ENCODE data around the gene ITGB8.

ITGB8 gene

DNA sequence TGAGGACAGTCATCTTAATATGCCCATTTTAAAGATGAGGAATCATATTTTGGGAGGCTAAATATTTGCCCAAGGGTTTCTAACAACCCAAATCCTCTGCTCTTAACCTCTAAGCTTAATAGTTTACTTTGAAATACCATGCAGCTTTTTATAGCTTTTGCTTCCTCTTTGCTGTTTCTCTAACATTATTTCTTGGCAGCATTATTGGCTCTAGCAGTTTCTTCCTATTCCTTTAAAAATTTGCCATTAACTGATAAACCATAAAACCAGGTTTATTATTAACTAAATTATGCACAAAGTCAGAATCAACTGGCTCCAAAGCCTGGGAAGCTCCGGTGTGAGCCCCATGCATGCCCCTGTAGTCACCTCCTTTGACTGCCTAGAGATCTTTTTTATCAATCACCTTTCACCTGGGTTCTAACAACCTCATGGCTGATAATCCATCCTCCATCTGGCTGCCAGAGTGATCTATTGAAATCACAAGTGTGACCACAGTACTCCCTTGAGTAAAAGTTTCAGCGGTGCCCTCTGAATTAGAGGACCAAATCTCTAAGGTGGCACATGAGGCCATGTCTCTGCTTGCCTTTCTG is 62.4 kb downstream of the ITGB8 start:
- DNase-seq: peak; percentile 16
- TF ChIP-seq, protein P1, sequence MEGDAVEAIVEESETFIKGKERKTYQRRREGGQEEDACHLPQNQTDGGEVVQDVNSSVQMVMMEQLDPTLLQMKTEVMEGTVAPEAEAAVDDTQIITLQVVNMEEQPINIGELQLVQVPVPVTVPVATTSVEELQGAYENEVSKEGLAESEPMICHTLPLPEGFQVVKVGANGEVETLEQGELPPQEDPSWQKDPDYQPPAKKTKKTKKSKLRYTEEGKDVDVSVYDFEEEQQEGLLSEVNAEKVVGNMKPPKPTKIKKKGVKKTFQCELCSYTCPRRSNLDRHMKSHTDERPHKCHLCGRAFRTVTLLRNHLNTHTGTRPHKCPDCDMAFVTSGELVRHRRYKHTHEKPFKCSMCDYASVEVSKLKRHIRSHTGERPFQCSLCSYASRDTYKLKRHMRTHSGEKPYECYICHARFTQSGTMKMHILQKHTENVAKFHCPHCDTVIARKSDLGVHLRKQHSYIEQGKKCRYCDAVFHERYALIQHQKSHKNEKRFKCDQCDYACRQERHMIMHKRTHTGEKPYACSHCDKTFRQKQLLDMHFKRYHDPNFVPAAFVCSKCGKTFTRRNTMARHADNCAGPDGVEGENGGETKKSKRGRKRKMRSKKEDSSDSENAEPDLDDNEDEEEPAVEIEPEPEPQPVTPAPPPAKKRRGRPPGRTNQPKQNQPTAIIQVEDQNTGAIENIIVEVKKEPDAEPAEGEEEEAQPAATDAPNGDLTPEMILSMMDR (IDR thresholded peaks at IDR 0.05; ENCODE audit: low read depth, low read length): no peak
- Histone ChIP-seq H3K27ac (no peak overlapping the region), H3K4me3 (ENCODE audit: low read depth, low read length) (no peak overlapping the region), H3K9me3 (ENCODE audit: severe bottlenecking) (no peaks in the 10 kb centered on the region), H3K36me3 (peaks cover 8% of the 10 kb centered on the region), H3K27me3 (ENCODE audit: insufficient read depth, low read depth, severe bottlenecking) (no peaks in the 10 kb centered on the region)

GRCh38 chr7:20393616-20394015 is 62.9 kb downstream of the ITGB8 start:
- H3K9me3 ChIP-seq (ENCODE audit: severe bottlenecking): no peaks in the 10 kb centered on the region
- H3K27me3 ChIP-seq (ENCODE audit: insufficient read depth, low read depth, severe bottlenecking): no peaks in the 10 kb centered on the region
- TF ChIP-seq, protein P1 (IDR thresholded peaks at IDR 0.05; ENCODE audit: low read depth, low read length): no peak
- DNase-seq: no peak
- H3K4me3 ChIP-seq (ENCODE audit: low read depth, low read length): no peak overlapping the region
- H3K36me3 ChIP-seq: peaks cover 8% of the 10 kb centered on the region
- H3K27ac ChIP-seq: no peak overlapping the region

DNA sequence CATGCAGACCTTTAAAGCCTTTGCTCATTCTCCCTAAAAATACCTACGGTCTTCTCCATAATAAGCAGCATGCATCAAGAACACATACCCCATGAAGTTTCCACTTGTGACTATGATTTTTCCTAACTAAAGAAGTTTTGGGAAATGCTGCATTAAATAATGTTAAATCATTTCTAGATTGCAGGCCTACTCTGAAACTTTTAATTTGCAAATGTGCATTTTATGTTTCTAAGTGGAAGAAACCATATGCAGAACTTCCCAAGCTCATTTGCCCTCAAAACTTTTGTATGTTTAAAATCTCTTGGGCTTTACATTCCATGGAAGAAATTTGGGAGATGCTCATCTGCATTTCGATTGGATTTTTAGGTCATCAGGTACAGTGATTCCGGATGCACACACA is 63.6 kb downstream of the ITGB8 start:
- Histone ChIP-seq H3K36me3 (peaks cover 8% of the 10 kb centered on the region), H3K4me3 (ENCODE audit: low read depth, low read length) (no peak overlapping the region), H3K27me3 (ENCODE audit: insufficient read depth, low read depth, severe bottlenecking) (no peaks in the 10 kb centered on the region), H3K9me3 (ENCODE audit: severe bottlenecking) (no peaks in the 10 kb centered on the region), H3K27ac (no peak overlapping the region)
- TF ChIP-seq, protein P1 (IDR thresholded peaks at IDR 0.05; ENCODE audit: low read depth, low read length): no peak
- DNase-seq: no peak

GRCh38 chr7:20395104-20395503 is 64.4 kb downstream of the ITGB8 start:
- no peak overlapping the region for H3K27ac ChIP-seq
- H3K36me3 ChIP-seq: peaks cover 8% of the 10 kb centered on the region
- no peaks in the 10 kb centered on the region for H3K9me3 ChIP-seq (ENCODE audit: severe bottlenecking)
- TF ChIP-seq, protein P1 (IDR thresholded peaks at IDR 0.05; ENCODE audit: low read depth, low read length): no peak
- H3K27me3 ChIP-seq (ENCODE audit: insufficient read depth, low read depth, severe bottlenecking): no peaks in the 10 kb centered on the region
- DNase-seq: no peak
- no peak overlapping the region for H3K4me3 ChIP-seq (ENCODE audit: low read depth, low read length)

DNA sequence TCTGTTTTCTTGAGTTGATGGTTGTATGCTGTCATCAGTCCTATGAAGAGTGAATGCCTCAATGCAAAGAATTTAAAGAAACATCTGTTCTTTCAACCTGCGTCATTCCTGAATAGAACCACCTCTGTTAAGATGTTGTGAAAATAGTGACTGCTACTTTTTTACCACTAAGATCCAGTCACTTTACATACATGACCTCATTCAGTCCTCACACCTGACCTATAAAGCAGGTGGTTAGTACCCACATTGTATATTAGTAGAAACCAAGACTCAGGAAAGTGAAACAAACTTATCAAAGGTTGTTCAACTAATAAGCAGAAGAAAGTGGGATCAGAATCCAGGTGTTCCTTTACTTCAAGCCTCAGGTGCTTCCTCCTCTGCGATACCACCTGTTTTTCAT is 64.8 kb downstream of the ITGB8 start:
- H3K27ac ChIP-seq: no peak overlapping the region
- no peaks in the 10 kb centered on the region for H3K9me3 ChIP-seq (ENCODE audit: severe bottlenecking)
- no peak overlapping the region for H3K4me3 ChIP-seq (ENCODE audit: low read depth, low read length)
- peaks cover 8% of the 10 kb centered on the region for H3K36me3 ChIP-seq
- no peaks in the 10 kb centered on the region for H3K27me3 ChIP-seq (ENCODE audit: insufficient read depth, low read depth, severe bottlenecking)
- TF ChIP-seq, protein P1 (IDR thresholded peaks at IDR 0.05; ENCODE audit: low read depth, low read length): no peak
- DNase-seq: no peak

DNA sequence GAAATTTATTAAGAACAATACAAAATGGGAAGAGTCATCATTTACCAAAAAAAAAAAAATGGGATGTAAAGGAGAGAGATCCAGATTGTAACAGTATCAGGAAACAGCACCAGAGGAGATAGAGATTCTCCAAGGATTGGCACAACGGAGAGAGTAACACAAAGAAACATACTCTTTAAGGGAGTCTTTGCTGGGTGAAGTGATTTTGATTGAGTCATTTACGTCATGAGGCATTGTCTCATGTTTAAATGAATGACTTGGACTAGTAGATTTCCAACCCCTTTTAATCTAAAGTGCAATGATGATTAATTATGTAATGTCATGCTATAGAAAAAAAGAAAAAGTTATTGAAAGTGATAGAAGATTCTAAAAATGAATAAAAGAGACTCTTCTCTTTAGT is 68.8 kb downstream of the ITGB8 start:
- Histone ChIP-seq H3K9me3 (ENCODE audit: severe bottlenecking) (no peaks in the 10 kb centered on the region), H3K27me3 (ENCODE audit: insufficient read depth, low read depth, severe bottlenecking) (no peaks in the 10 kb centered on the region), H3K4me3 (ENCODE audit: low read depth, low read length) (no peak overlapping the region), H3K36me3 (no peaks in the 10 kb centered on the region; the same call in 1 of the 2 replicates), H3K27ac (no peak overlapping the region)
- no peak for DNase-seq
- TF ChIP-seq, protein P1 (IDR thresholded peaks at IDR 0.05; ENCODE audit: low read depth, low read length): no peak
